HepG2 (cell line): Measurements from ENCODE around the gene CTSA. TPM values are rescaled to one million over a fixed set of nuclear protein-coding genes. Genes with fewer than 3 reads are reported as not detected.

Source experiments
- CHD2 ChIP-seq: IDR thresholded peaks from 2 replicates; pipeline ENCODE4 v1.6.1; 2011; ENCODE audit warnings: low read depth, low read length, improper control_type of control experiment
- CREB1 ChIP-seq, 2 experiments: fragments of 450-650 bp in 1 of 2; IDR thresholded peaks; 2 replicates each; pipeline ENCODE4 v1.6.1; 2016 to 2017; ENCODE audit warnings: control low read depth in 1 of 2, mild to moderate bottlenecking in 1 of 2, missing compliant biosample characterization in 1 of 2, missing genetic modification characterization in 1 of 2
- FOSL2 ChIP-seq: sonication (generic); formaldehyde crosslinking; IDR thresholded peaks from 2 replicates; pipeline ENCODE4 v1.4.0; 2020; ENCODE audit warnings: missing genetic modification reagents
- HOXA7 ChIP-seq: sonication (generic); formaldehyde crosslinking; IDR thresholded peaks from 2 replicates; pipeline ENCODE4 v1.8.1; 2022; ENCODE audit warnings: mild to moderate bottlenecking, missing genetic modification reagents, moderate library complexity
- KLF9 ChIP-seq: IDR thresholded peaks from 2 replicates; pipeline ENCODE4 v1.6.1; 2016; ENCODE audit warnings: low read depth
- NR2F6 ChIP-seq, 2 experiments: IDR thresholded peaks; 2 replicates each; pipeline ENCODE4 v1.6.1; 2016; ENCODE audit warnings: antibody characterized with exemption in 1 of 2, mild to moderate bottlenecking in 1 of 2
- ONECUT2 ChIP-seq: sonication (generic); formaldehyde crosslinking; IDR thresholded peaks from 2 replicates; pipeline ENCODE4 v1.4.0; 2020; ENCODE audit warnings: missing genetic modification reagents
- REPIN1 ChIP-seq: sonication (generic); formaldehyde crosslinking; IDR thresholded peaks from 2 replicates; pipeline ENCODE4 v1.8.0; 2022; ENCODE audit warnings: missing genetic modification reagents, low read depth, mild to moderate bottlenecking, borderline replicate concordance
- SKI ChIP-seq: fragments of 450-650 bp; IDR thresholded peaks from one replicate; pipeline ENCODE4 v1.6.1; 2018; ENCODE audit warnings: mild to moderate bottlenecking; ENCODE audit not compliant: partially characterized antibody
- TBP ChIP-seq: sonication (generic); formaldehyde crosslinking; IDR thresholded peaks from 2 replicates; pipeline ENCODE4 v1.5.0; 2020; ENCODE audit warnings: missing genetic modification reagents
- TP53 ChIP-seq: sonication (generic); formaldehyde crosslinking; conservative IDR thresholded peaks from 2 replicates; pipeline ENCODE4 v1.4.0; 2020; ENCODE audit warnings: missing genetic modification reagents
- ZBTB21 ChIP-seq: sonication (generic); formaldehyde crosslinking; IDR thresholded peaks from 2 replicates; pipeline ENCODE4 v1.4.0; 2020; ENCODE audit warnings: missing genetic modification reagents
- ZBTB42 ChIP-seq: sonication (generic); formaldehyde crosslinking; IDR thresholded peaks from 2 replicates; pipeline ENCODE4 v1.5.0; 2020; ENCODE audit warnings: mild to moderate bottlenecking, missing genetic modification reagents
- ZFX ChIP-seq: sonication (generic); formaldehyde crosslinking; IDR thresholded peaks from 2 replicates; pipeline ENCODE4 v1.4.0; 2020; ENCODE audit warnings: mild to moderate bottlenecking, low read depth, missing genetic modification reagents, moderate library complexity
- ZNF17 ChIP-seq: sonication (generic); formaldehyde crosslinking; IDR thresholded peaks from 2 replicates; pipeline ENCODE4 v1.5.0; 2020; ENCODE audit warnings: mild to moderate bottlenecking, missing genetic modification reagents
- ZNF484 ChIP-seq: sonication (generic); formaldehyde crosslinking; IDR thresholded peaks from 2 replicates; pipeline ENCODE4 v1.5.1; 2020; ENCODE audit warnings: mild to moderate bottlenecking, low read depth, missing genetic modification reagents, borderline replicate concordance
- ZNF550 ChIP-seq: sonication (generic); formaldehyde crosslinking; IDR thresholded peaks from 2 replicates; pipeline ENCODE4 v1.4.0; 2020; ENCODE audit warnings: mild to moderate bottlenecking, missing genetic modification reagents, borderline replicate concordance
- ZNF614 ChIP-seq: IDR thresholded peaks from 2 replicates; pipeline ENCODE4 v1.6.1; 2018; ENCODE audit warnings: missing biosample characterization, missing genetic modification reagents, inconsistent platforms, borderline replicate concordance
- ZNF891 ChIP-seq: sonication (generic); formaldehyde crosslinking; IDR thresholded peaks from 2 replicates; pipeline ENCODE4 v1.5.0; 2020; ENCODE audit warnings: mild to moderate bottlenecking, missing genetic modification reagents
- ZSCAN12 ChIP-seq: sonication (generic); formaldehyde crosslinking; IDR thresholded peaks from 2 replicates; pipeline ENCODE4 v1.9.0; 2021; ENCODE audit warnings: mild to moderate bottlenecking, missing genetic modification reagents
- polyA plus RNA-seq, 8 experiments: library from polyadenylated mRNA; depleted of rRNA in 3 of 8; stranded (reverse) in 7 of 8; unstranded in 1 of 8; fragments of >200 nt; fragmentation: Illumina TruSeq in 4 of 8; extraction: Trizol in 4 of 8; gene quantifications; 2 replicates each; pipeline versions ENCODE4 v1.2.1 to v1.2.3, GENCODE V29; 2011 to 2016; ENCODE audit warnings: low read depth in 4 of 8, missing spikeins in 1 of 8, mixed read lengths in 1 of 8; ENCODE audit not compliant: insufficient read depth in 1 of 8
- total RNA-seq, 5 experiments: library from RNA; depleted of rRNA; stranded (reverse); fragments of >200 nt; fragmentation: Illumina TruSeq; extraction: Trizol; gene quantifications; 2 replicates each; pipeline ENCODE4 v1.2.3, GENCODE V29; 2016; ENCODE audit warnings: low read depth in 1 of 5
- TF ChIP-seq, protein P1 (sequence below): sonication (generic); formaldehyde crosslinking; IDR thresholded peaks from 2 replicates; pipeline ENCODE4 v1.5.0; 2020; ENCODE audit warnings: mild to moderate bottlenecking, missing genetic modification reagents
- TF ChIP-seq, protein P2 (sequence below): sonication (generic); formaldehyde crosslinking; IDR thresholded peaks from 2 replicates; pipeline ENCODE4 v1.8.1; 2022; ENCODE audit warnings: mild to moderate bottlenecking, missing genetic modification reagents
- TF ChIP-seq, protein P3 (sequence below), 2 experiments: fragments of 450-650 bp in 1 of 2; sonication (generic) in 1 of 2; formaldehyde crosslinking; IDR thresholded peaks; 2 replicates each; pipeline versions ENCODE4 v1.5.0 to v1.8.0; 2020 to 2022; ENCODE audit warnings: mild to moderate bottlenecking in 1 of 2, missing genetic modification reagents in 1 of 2
- TF ChIP-seq, protein P4 (sequence below): sonication (generic); formaldehyde crosslinking; IDR thresholded peaks from 2 replicates; pipeline ENCODE4 v1.5.0; 2020; ENCODE audit warnings: mild to moderate bottlenecking, missing genetic modification reagents

Gene CTSA
- total and polyA plus RNA-seq, 2 of the 13 experiments (the other 11 are each of a cell fraction or from before 2014, with no cell fraction given): 202 to 231 TPM

DNA sequence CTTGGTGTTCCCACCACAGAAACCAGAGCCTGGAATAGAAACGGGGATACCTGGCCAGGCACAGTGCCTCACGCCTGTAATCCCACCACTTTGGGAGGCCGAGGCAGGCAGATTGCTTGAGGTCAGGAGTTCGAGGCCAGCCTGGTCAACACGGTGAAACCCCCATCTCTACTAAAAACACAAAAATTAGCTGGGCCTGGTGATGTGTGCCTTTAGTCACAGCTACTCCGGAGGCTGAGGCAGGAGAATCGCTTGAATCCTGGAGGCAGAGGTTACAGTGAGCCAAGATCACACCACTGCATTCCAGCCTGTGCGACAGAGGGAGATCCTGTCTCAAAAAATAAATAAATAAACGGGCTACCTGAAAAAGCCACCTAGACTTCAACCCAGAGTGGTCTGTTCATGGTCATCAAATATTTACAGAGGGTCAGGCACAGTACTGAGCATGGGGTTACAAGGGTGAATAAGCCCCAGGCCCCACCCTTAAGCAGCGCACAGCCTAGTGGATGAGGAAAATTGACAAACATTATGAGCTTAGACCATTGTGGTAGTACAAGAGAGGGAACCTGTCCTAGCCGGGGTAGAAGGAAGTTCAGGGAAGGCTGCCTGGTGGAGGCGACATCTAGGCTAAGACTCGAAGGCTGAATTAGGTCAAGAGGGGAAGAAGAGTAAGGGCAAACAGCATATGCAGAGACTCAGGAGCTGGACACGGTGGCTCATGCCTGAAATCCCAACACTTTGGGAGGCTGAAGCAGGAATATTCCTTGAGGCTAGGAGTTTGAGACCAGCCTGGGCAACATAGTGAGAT, 36.1 kb downstream of the CTSA start (continued):
- TF ChIP-seq ZFX (peak; percentile 79), ZBTB42 (CRISPR knock-in tag) (0 out of 2 replicates have a peak, but pooled peaks have one; percentile 59), HOXA7 (CRISPR knock-in tag) (no peak), ZBTB21 (CRISPR knock-in tag) (peak; percentile 63; the same call in 1 of the 2 replicates), ZNF17 (CRISPR knock-in tag) (no peak), ZNF891 (CRISPR knock-in tag) (0 out of 2 replicates have a peak, but pooled peaks have one; percentile 48), REPIN1 (peak; percentile 87; the same call in 1 of the 2 replicates), NR2F6 (IDR thresholded peaks at IDR 0.05) (peak; percentile 91), NR2F6 (CRISPR knock-in tag; IDR thresholded peaks at IDR 0.05) (peak; percentile 93), ONECUT2 (CRISPR knock-in tag) (0 out of 2 replicates have a peak, but pooled peaks have one; percentile 36), TP53 (CRISPR knock-in tag) (no peak), KLF9 (CRISPR knock-in tag) (no peak), ZNF484 (no peak), TBP (CRISPR knock-in tag) (no peak; the same call in 1 of the 2 replicates), ZNF614 (peak; percentile 95; the same call in 1 of the 2 replicates), CREB1 (IDR thresholded peaks at IDR 0.05) (0 out of 2 replicates have a peak, but pooled peaks have one; percentile 32), CREB1 (CRISPR knock-in tag; IDR thresholded peaks at IDR 0.05) (peak; percentile 83), FOSL2 (CRISPR knock-in tag) (peak; percentile 88), ZNF550 (CRISPR knock-in tag) (no peak), SKI (peak; percentile 98), CHD2 (no peak), ZSCAN12 (CRISPR knock-in tag) (no peak)
- TF ChIP-seq, protein P1, sequence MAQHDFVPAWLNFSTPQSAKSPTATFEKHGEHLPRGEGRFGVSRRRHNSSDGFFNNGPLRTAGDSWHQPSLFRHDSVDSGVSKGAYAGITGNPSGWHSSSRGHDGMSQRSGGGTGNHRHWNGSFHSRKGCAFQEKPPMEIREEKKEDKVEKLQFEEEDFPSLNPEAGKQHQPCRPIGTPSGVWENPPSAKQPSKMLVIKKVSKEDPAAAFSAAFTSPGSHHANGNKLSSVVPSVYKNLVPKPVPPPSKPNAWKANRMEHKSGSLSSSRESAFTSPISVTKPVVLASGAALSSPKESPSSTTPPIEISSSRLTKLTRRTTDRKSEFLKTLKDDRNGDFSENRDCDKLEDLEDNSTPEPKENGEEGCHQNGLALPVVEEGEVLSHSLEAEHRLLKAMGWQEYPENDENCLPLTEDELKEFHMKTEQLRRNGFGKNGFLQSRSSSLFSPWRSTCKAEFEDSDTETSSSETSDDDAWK (CRISPR knock-in tag): no peak
- TF ChIP-seq, protein P2, sequence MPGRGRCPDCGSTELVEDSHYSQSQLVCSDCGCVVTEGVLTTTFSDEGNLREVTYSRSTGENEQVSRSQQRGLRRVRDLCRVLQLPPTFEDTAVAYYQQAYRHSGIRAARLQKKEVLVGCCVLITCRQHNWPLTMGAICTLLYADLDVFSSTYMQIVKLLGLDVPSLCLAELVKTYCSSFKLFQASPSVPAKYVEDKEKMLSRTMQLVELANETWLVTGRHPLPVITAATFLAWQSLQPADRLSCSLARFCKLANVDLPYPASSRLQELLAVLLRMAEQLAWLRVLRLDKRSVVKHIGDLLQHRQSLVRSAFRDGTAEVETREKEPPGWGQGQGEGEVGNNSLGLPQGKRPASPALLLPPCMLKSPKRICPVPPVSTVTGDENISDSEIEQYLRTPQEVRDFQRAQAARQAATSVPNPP (CRISPR knock-in tag): no peak; the same call in 1 of the 2 replicates
- TF ChIP-seq, protein P3, sequence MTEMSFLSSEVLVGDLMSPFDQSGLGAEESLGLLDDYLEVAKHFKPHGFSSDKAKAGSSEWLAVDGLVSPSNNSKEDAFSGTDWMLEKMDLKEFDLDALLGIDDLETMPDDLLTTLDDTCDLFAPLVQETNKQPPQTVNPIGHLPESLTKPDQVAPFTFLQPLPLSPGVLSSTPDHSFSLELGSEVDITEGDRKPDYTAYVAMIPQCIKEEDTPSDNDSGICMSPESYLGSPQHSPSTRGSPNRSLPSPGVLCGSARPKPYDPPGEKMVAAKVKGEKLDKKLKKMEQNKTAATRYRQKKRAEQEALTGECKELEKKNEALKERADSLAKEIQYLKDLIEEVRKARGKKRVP (CRISPR knock-in tag; IDR thresholded peaks at IDR 0.05): peak in 1 of 2 experiments; percentile 57; a peak in 1 of 4 replicates
- TF ChIP-seq, protein P4, sequence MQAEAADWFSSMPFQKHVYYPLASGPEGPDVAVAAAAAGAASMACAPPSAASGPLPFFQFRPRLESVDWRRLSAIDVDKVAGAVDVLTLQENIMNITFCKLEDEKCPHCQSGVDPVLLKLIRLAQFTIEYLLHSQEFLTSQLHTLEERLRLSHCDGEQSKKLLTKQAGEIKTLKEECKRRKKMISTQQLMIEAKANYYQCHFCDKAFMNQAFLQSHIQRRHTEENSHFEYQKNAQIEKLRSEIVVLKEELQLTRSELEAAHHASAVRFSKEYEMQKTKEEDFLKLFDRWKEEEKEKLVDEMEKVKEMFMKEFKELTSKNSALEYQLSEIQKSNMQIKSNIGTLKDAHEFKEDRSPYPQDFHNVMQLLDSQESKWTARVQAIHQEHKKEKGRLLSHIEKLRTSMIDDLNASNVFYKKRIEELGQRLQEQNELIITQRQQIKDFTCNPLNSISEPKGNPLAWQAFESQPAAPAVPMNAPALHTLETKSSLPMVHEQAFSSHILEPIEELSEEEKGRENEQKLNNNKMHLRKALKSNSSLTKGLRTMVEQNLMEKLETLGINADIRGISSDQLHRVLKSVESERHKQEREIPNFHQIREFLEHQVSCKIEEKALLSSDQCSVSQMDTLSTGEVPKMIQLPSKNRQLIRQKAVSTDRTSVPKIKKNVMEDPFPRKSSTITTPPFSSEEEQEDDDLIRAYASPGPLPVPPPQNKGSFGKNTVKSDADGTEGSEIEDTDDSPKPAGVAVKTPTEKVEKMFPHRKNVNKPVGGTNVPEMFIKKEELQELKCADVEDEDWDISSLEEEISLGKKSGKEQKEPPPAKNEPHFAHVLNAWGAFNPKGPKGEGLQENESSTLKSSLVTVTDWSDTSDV (CRISPR knock-in tag): no peak
